ENCODE results near the gene FASN.
A peak's percentile ranks its signal among the peaks of the same experiment; 100 is the strongest.

The FASN gene

DNA sequence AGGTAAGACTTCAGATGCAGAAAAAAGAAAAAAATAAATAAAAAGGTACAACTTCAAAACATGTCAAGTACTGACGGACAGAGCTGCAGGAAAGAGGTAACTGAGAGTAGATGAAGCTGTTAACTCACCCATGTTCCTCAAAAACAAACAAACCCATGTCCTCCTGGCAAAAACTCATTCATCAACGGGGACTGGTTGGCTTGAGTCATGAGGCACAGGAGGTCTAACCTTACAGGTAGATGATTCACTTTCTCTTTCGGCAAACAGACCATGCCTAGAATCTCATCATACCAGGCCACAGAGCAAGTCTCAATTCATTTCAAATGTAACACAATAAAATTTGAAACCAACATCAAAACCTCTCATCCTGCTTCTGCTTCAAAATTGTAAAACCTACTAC is 12.3 kb upstream of the FASN start:
- no peak for TF ChIP-seq GATA3 (IDR thresholded peaks at IDR 0.05; ENCODE audit: low read depth, low read length)
- TF ChIP-seq GATA2 (IDR thresholded peaks at IDR 0.05; ENCODE audit: low read depth, low read length) = no peak

DNA sequence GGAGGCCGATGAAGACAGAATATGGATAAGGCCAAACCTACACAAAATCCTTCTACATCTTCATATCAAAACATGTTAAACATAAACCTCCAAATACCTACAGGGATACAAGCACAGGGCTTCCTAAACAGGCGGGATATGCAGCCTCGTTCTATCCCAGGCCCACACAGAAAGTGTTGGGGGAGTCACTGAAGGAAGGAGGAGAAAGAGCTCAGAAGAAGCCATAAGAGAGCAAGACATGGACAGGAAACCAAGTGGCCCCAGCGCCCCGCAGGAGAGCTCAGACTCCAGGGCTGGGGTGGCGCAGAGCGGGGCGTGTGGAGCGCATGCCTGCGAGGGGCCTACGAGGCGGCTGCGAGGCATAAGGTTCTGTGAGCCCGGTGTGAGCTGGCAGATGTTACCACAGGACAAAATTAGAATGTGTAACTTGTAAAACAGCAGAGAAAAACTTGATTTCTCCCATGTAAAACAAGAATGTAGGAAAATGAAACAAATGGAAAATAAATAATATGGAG is 11.0 kb upstream of the FASN start:
- TF ChIP-seq GATA3 (IDR thresholded peaks at IDR 0.05; ENCODE audit: low read depth, low read length) = no peak
- TF ChIP-seq GATA2 (IDR thresholded peaks at IDR 0.05; ENCODE audit: low read depth, low read length) = no peak

DNA sequence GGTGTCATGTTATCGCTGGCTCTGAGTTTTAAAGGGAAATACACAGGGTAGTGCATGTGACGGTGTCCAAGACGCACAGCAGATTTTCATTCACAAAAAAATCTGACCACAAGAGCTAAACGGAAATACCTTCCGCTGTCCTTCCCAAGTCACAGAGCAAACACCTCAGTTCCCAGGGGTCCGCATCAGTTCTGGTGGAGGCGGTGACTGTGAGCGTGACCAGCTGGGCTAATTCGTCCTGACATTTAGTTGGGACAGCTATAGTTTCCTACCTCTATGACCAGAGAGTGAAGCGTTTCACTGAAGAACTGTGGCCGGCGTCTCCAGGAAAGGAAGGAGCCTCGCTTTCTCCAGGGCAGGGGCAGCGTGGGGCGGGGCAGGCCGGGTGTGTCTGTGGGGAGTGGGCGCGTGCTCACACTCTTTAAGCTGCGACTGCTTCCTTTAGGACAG is 10.5 kb upstream of the FASN start:
- TF ChIP-seq GATA2 (IDR thresholded peaks at IDR 0.05; ENCODE audit: low read depth, low read length) (no peak), GATA3 (IDR thresholded peaks at IDR 0.05; ENCODE audit: low read depth, low read length) (no peak)

DNA sequence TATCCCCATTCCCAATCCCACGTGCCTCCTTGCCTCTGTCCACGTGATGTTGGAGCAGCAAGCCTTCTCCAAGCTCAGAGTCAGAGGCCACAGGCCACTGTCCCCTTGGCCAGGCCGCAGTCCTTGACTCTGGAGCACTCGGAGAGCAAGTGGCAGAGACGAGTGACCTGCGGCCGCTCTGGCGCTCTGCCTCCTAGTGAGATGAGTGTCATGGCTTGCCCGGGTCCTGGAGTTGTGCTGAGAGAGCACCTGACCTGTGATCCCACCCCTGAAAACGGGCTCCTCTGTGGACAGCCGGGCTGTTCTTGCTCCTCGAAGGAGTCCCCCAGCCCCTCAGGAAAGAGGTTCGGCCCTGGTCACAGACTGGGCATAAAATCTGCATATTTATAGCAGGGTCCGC is 10.0 kb upstream of the FASN start:
- no peak for TF ChIP-seq GATA2 (IDR thresholded peaks at IDR 0.05; ENCODE audit: low read depth, low read length)

DNA sequence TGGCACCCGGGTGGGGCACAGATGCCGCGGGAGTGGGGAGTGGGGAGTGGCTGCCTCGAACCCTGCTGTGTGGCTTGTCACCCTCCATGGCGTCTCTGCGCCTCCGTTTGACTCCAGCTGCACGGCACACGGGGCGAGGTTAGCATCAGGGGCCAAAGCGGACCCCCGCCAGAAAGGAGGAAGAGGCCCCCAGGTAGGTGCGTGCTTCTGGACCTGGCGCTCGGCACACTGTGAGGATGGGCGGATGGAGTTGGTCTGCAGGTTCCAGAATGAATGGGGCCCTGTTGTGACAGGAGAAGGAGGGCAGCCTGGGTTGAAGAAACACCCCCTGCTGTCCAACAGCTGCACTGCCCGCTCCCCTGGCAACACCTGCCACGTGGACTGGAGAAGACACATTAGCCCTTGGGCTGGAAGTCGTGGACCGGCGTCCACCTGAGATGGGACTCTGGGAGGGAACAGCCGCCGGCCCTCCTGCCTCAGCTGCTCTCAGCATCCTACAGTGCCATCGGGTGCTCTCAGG is 9.4 kb upstream of the FASN start:
- TF ChIP-seq GATA2 (IDR thresholded peaks at IDR 0.05; ENCODE audit: low read depth, low read length) (no peak), GATA3 (IDR thresholded peaks at IDR 0.05; ENCODE audit: low read depth, low read length) (no peak)

DNA sequence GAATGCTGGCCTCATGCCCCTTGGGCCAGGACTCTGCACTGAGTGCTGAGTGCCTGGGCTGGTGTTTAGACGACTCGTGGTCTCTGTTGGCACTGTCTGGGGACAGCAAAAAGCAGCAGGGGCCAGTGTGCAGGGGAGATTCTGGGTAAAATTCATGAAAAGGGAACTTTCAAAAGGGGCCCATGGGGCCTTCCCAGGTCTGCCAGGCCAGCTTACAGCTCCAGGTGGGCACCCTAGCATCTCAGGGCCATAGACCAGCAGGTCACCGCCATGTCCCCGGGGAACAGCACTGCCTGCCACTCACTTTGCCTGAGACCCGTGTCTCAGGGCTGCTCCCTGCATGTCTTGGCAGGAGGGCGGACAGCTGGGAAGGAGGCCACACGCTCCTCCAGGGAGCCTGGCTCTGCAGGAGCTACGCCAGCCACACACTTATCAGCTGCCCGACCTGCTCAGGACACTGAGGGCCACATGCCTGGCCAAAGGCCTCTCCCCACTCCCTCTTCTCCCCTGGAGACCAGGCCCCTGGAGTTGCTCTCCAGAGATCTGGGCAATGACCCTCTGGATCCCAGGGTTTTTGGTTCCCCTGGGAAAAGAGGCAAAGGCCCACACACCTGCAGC is 8.8 kb upstream of the FASN start:
- no peak for TF ChIP-seq GATA3 (IDR thresholded peaks at IDR 0.05; ENCODE audit: low read depth, low read length)

DNA sequence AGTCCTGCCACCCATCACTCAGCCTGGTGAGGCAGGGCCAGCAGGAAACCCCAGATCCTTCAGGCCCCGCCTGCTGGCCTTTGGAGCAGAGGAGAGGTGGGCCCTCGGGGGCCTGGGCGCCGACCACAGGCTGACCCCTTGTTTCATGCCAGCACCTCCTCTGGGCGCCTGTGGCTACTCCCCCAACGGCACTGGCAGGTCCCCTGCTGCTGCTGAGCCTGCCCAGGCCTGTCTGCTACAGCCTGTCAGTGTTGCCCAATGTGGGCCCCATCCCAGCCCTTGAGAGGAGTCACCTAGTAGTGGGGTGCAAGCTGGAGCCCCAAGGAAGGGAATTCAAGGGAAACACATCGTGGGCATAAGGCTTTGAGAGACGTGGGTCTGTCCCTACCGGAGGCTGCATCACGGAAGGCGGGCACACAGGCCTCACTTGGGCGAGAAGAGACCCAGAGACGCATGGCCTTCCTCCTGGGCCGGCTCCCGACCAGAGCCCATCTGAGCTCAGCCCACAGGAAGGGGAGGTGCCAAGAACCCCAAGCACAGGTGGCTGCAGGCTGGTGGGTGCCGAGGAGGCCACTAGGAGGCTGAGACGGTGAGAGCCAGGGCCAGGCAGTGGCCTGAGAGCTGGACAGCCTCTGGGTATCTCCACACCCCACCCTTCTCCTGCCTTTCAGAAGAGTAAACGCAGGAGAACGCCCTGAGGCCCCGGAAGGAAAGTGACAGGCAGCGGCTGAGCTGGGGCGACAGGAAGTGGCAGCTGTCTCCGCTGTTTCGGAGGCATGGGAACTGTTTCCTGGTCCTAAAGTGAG is 8.0 kb upstream of the FASN start:
- TF ChIP-seq GATA3 (IDR thresholded peaks at IDR 0.05; ENCODE audit: low read depth, low read length) (no peak), GATA2 (IDR thresholded peaks at IDR 0.05; ENCODE audit: low read depth, low read length) (no peak)

DNA sequence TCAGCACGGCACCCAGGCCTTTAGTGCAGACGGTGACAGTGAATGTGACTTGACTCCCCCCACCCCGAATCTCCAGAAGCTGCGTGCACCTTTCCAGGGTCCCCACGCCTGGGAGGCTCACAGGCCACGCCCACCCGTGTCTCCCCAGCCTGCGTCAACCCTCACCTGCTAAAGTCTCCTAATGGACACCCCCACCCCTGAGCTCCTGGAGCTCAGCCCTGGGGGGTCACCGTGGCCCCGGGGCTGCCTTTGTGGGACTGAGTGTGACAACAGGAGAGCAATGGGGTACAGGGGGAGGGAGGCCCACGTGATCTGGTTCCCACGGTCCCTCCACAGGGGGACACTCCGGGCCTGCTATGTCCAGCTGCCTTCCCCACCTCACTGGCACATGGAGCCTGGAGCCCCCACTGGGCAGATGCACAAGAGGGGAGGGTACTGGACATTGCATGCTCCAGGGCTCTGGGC is 7.4 kb upstream of the FASN start:
- no peak for TF ChIP-seq GATA3 (IDR thresholded peaks at IDR 0.05; ENCODE audit: low read depth, low read length)
- TF ChIP-seq GATA2 (IDR thresholded peaks at IDR 0.05; ENCODE audit: low read depth, low read length) = no peak

DNA sequence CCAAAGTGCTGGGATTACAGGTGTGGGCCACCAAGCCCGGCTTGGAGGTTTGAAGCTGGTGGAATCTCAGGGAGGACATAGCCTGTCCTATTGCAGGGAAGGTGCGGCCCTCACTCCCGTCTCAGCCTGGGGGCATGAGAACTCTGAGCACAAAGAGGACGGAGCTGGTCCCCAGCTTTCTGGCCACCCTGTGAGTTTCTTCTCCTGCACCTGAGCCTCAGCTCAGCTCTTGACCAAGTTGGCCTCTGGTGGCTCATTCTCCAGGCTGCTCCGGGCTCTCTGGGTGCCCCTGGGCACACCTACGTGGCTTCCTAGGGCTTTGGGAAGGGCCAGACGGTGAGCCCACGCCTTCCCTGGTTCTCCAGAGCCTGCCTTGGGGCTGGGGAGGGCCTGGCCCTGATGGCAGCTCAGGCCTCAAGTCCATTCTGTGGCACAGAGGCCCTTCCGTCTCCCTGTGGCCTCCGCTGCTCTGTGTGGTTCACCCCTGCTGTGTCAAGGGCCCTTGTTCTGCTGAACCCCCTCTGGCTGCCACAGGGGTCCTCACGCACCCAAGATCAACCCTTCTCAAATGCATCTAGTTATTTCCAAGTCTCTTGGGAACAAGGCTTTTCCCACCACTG is 6.9 kb upstream of the FASN start:
- TF ChIP-seq GATA2 (IDR thresholded peaks at IDR 0.05; ENCODE audit: low read depth, low read length) (no peak), GATA3 (IDR thresholded peaks at IDR 0.05; ENCODE audit: low read depth, low read length) (no peak)

DNA sequence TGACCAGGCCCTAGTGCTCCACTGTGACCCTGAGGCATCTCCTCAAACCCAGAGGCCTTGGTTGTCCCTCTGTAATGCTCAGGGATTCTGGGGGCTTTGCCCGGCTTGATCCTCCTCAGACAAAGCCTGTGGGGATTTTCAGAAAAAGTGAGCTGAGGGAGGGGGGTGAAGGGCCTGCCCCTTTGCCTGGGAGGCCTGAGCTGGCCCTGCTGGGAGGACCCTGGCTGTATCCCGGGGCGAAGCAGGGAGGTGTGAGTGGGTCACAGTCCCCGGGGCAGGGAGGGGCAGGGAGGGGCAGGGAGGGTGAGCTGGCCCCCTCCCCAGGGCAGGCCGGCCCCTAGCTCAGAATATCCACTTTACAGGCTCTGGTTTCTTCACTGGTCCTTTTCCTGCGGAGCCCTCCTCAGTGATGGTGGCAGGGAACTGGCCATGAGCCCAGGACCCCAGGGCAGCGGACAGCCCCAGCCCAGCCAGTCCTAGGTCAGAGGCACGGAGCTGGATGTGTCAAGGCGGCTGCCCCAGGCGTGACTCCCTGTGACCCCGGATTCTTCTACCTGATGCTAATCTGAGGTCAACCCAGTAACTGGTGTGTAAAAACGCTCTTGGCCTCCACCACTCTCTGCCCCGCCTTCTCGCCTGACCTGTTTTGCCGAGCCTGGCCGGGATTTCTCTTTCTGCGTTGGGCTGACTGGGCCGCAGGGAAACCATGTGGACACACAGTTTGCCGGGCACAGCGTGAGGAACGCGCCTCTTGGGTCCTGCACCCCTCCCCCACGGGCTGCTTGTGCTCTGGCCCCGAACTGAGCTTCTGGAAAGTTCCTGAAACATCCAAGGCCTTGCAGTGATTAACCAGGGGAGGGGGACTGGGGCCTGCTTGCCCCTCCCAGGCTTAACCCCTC is 5.8 kb upstream of the FASN start:
- TF ChIP-seq GATA3 (IDR thresholded peaks at IDR 0.05; ENCODE audit: low read depth, low read length) = no peak
- TF ChIP-seq GATA2 (IDR thresholded peaks at IDR 0.05; ENCODE audit: low read depth, low read length) = no peak

DNA sequence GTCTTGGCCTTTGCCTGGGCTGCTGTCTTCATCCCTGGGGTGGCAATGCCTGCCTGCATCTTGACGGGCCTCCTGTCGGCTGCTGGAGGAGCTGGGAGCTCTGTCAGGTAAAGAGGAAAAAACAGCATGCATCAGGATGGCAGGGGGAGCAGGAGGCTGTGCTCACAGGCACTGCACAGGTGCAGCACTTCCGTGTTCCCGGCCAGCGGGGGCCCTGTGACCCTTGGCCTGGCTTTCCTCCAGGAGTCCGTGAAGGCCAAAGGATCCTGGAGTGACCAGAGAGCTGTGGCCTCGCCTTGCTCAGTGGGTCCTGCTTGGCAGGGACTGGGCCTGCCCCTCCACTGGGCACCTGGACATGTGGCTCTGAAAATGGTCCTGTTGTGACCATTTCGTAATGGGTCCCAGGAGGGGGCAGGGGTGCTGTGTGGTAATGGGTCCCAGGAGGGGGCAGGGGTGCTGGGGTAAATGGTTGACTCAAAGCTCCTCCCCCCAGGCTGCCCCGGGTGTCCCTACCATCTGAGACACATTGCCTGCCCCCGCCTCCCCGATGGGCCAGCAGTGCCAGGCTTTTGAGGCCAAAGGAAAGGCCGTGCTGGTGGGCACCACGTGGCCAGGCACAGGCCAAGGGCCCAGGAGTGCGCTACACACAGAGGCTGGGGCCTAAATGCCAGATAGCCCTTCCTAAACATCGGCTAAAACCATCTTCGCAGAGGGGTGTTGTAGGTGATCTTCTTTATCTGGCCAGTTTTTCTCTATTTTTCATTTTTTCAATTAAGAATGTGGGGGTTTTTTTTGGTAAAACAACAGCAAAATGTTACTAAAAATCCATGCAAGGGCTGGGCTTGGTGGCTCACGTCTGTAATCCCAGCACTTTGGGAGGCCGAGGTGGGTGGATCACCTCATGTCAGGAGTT is 4.0 kb upstream of the FASN start:
- TF ChIP-seq GATA2 (IDR thresholded peaks at IDR 0.05; ENCODE audit: low read depth, low read length) = no peak
- TF ChIP-seq GATA3 (IDR thresholded peaks at IDR 0.05; ENCODE audit: low read depth, low read length) = no peak

DNA sequence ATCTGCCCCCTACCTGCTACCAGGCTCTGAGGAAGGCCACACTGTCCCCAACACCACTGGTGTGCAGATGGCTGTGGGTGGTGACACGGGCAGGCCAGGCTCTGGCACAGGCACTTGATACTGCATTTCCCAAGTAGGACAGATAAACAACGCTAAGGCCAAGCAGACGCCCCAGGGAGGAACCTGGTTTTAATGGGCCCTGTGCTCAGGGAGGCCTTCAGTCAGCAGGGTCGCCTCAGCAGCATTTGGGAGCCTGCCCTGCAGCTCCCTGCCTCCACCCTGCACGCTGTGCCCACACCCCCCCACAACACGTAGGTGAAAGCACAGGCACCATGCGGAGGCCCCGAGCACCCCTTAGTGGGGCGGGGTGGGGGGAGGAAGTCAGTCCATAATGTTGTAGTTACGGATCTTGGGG is 3.3 kb upstream of the FASN start:
- TF ChIP-seq GATA3 (IDR thresholded peaks at IDR 0.05; ENCODE audit: low read depth, low read length) = no peak
- 0 out of 2 replicates have a peak, but pooled peaks have one; percentile 14 for TF ChIP-seq GATA2 (IDR thresholded peaks at IDR 0.05; ENCODE audit: low read depth, low read length)
